B cell (primary cell): ENCODE results near the gene AARS1. TPM values are rescaled to one million over a fixed set of nuclear protein-coding genes. Genes with fewer than 3 reads are reported as not detected.

Experiments used
- polyA plus RNA-seq: library from polyadenylated mRNA; depleted of rRNA; stranded (reverse); fragments of >200 nt; gene quantifications from 2 replicates; pipeline ENCODE4 v1.2.3, GENCODE V29; 2012
- small RNA-seq: library from RNA; depleted of rRNA; stranded (forward); fragments of <200 nt; gene quantifications from one replicate; pipeline ENCODE3, GENCODE V24; 2012; ENCODE audit warnings: low replicate concordance, low read depth; ENCODE audit not compliant: insufficient read length
- total RNA-seq, 2 donors: library from RNA; stranded (reverse); fragments of 120-200 nt in 1 of 2; gene quantifications; 1 replicate in 1 of 2; 2 replicates in 1 of 2; pipeline versions ENCODE4 v1.2.3 to v1.2.4, GENCODE V29; 2013 to 2022

Gene AARS1
- total and polyA plus RNA-seq, 2 donors (not counting 1 experiment from before 2014, with no cell fraction given): 27.7 to 57.8 TPM

Small RNA genes within 50 kb of the gene (small RNA-seq; reads per million reads assigned to genes)
- gene AC009060.2: not detected
- not detected for gene RN7SL279P

Other genes starting within 250 kb of the AARS1 start
- gene PDPR, start 175.2 kb downstream of the AARS1 start, total RNA-seq: 28.3 and 28.8 TPM in 2 replicates
- 14.7 and 32.4 TPM in 2 replicates for gene PDPR, start 175.2 kb downstream of the AARS1 start, polyA plus RNA-seq
- gene CLEC18C, start 115.7 kb downstream of the AARS1 start, total RNA-seq: 1.2 and 1.9 TPM in 2 replicates
- 0.50 and 0.88 TPM in 2 replicates for gene CLEC18C, start 115.7 kb downstream of the AARS1 start, polyA plus RNA-seq
- 41.8 and 42.3 TPM in 2 replicates for gene EXOSC6, start 37.6 kb downstream of the AARS1 start, total RNA-seq
- 13.0 and 14.6 TPM in 2 replicates for gene EXOSC6, start 37.6 kb downstream of the AARS1 start, polyA plus RNA-seq
- gene DDX19B, start 9.7 kb upstream of the AARS1 start, total RNA-seq: 31.6 and 35.8 TPM in 2 replicates
- 26.3 and 33.0 TPM in 2 replicates for gene DDX19B, start 9.7 kb upstream of the AARS1 start, polyA plus RNA-seq
- 46.7 TPM in 2 replicates for gene DDX19A, start 57.4 kb upstream of the AARS1 start, total RNA-seq
- gene DDX19A, start 57.4 kb upstream of the AARS1 start, polyA plus RNA-seq: 32.4 and 56.0 TPM in 2 replicates
- gene ST3GAL2, start 149.6 kb upstream of the AARS1 start, total RNA-seq: 71.3 and 77.1 TPM in 2 replicates
- 15.8 and 18.2 TPM in 2 replicates for gene ST3GAL2, start 149.6 kb upstream of the AARS1 start, polyA plus RNA-seq
- 24.8 and 24.9 TPM in 2 replicates for gene FCSK, start 165.1 kb upstream of the AARS1 start, total RNA-seq
- gene FCSK, start 165.1 kb upstream of the AARS1 start, polyA plus RNA-seq: 19.4 and 27.0 TPM in 2 replicates
- 55.9 and 60.6 TPM in 2 replicates for gene COG4, start 234.0 kb upstream of the AARS1 start, total RNA-seq
- 27.7 and 49.4 TPM in 2 replicates for gene COG4, start 234.0 kb upstream of the AARS1 start, polyA plus RNA-seq
- gene SF3B3, start 234.3 kb upstream of the AARS1 start, total RNA-seq: 266 and 278 TPM in 2 replicates
- gene SF3B3, start 234.3 kb upstream of the AARS1 start, polyA plus RNA-seq: 67.1 and 75.7 TPM in 2 replicates